ENCODE measurements around the gene MANBA.

The MANBA gene

GRCh38 chr4:102780476-102781144, 19.8 kb upstream of the MANBA start (continued):
- TF ChIP-seq ZNF292 (tag by site-specific recombination; IDR thresholded peaks at IDR 0.05; ENCODE audit: borderline replicate concordance, low read depth) (no peak), ZNF138 (tag by site-specific recombination; IDR thresholded peaks at IDR 0.05; ENCODE audit: borderline replicate concordance) (no peak), ZNF169 (tag by site-specific recombination; IDR thresholded peaks at IDR 0.05) (peak; percentile 94), ZNF473 (tag by site-specific recombination; IDR thresholded peaks at IDR 0.05) (no peak), ZNF433 (tag by site-specific recombination; IDR thresholded peaks at IDR 0.05; ENCODE audit: low read depth) (no peak), ZNF19 (tag by site-specific recombination; IDR thresholded peaks at IDR 0.05; ENCODE audit: low read depth) (no peak), ZEB2 (tag by site-specific recombination; IDR thresholded peaks at IDR 0.05) (peak; percentile 72), ZFP41 (tag by site-specific recombination; IDR thresholded peaks at IDR 0.05; ENCODE audit: borderline replicate concordance) (no peak), KLF16 (tag by site-specific recombination; IDR thresholded peaks at IDR 0.05) (no peak), ZNF184 (tag by site-specific recombination; IDR thresholded peaks at IDR 0.05) (peak; percentile 91), FEZF1 (tag by site-specific recombination; IDR thresholded peaks at IDR 0.05) (no peak), ZBTB49 (tag by site-specific recombination; IDR thresholded peaks at IDR 0.05; ENCODE audit: low read depth) (no peak), GLIS1 (tag by site-specific recombination; IDR thresholded peaks at IDR 0.05) (no peak), ZNF623 (tag by site-specific recombination; IDR thresholded peaks at IDR 0.05) (peak; percentile 10; the same call in 1 of the 2 replicates), ZNF529 (tag by site-specific recombination; IDR thresholded peaks at IDR 0.05; ENCODE audit: insufficient replicate concordance) (no peak), ZNF701 (tag by site-specific recombination; IDR thresholded peaks at IDR 0.05) (no peak), ZNF580 (tag by site-specific recombination; IDR thresholded peaks at IDR 0.05) (no peak), ZNF624 (tag by site-specific recombination; IDR thresholded peaks at IDR 0.05) (no peak), ZNF610 (tag by site-specific recombination; IDR thresholded peaks at IDR 0.05; ENCODE audit: borderline replicate concordance) (no peak), ZNF596 (tag by site-specific recombination; IDR thresholded peaks at IDR 0.05) (no peak), ZNF155 (tag by site-specific recombination; IDR thresholded peaks at IDR 0.05) (no peak), PRDM1 (tag by site-specific recombination; IDR thresholded peaks at IDR 0.05) (peak; percentile 64; the same call in 1 of the 2 replicates), ZBTB1 (tag by site-specific recombination; IDR thresholded peaks at IDR 0.05) (no peak), ZBTB44 (tag by site-specific recombination; IDR thresholded peaks at IDR 0.05) (no peak), ZNF677 (tag by site-specific recombination; IDR thresholded peaks at IDR 0.05) (no peak), PATZ1 (tag by site-specific recombination; IDR thresholded peaks at IDR 0.05) (no peak), ZNF707 (tag by site-specific recombination; IDR thresholded peaks at IDR 0.05) (no peak), HIC1 (tag by site-specific recombination; IDR thresholded peaks at IDR 0.05) (peak; percentile 78), ZNF426 (tag by site-specific recombination; IDR thresholded peaks at IDR 0.05) (no peak), GLI2 (tag by site-specific recombination; IDR thresholded peaks at IDR 0.05; ENCODE audit: borderline replicate concordance, low read depth) (peak; percentile 30; the same call in 1 of the 2 replicates), ZNF692 (tag by site-specific recombination; IDR thresholded peaks at IDR 0.05) (peak; percentile 65; the same call in 1 of the 2 replicates)
